Calu3 (cell line): ENCODE measurements around the gene KCNT2. TPM values are rescaled to one million over a fixed set of nuclear protein-coding genes. Genes with fewer than 3 reads are reported as not detected.

Experiments
- BruUV-seq: library from RNA; stranded (reverse); fragments of 400-500 nt; replicated peaks from 2 replicates; lab custom pipeline; 2021; lab: Mats Ljungman, UMichigan
- CTCF ChIA-PET: fragments of 300-600 bp; sonication (Branson Sonifier 250); formaldehyde crosslinking; loops from one replicate; lab custom pipeline; 2022; ENCODE audit warnings: antibody characterized with exemption; lab: Charles Lee
- DNase-seq: peaks from one replicate; pipeline ENCODE4 v3.0.0; 2022
- H3K27ac Mint-ChIP-seq: one replicate; pipeline ENCODE4 v1.8.0; 2022; ENCODE audit warnings: mixed read lengths; ENCODE audit not compliant: unreplicated experiment
- H3K27me3 Mint-ChIP-seq: one replicate; pipeline ENCODE4 v1.8.0; 2022; ENCODE audit warnings: mixed read lengths; ENCODE audit not compliant: unreplicated experiment
- H3K36me3 Mint-ChIP-seq: one replicate; pipeline ENCODE4 v1.8.0; 2022; ENCODE audit warnings: mild to moderate bottlenecking, moderate library complexity, mixed read lengths; ENCODE audit not compliant: insufficient read depth, unreplicated experiment
- H3K4me1 Mint-ChIP-seq: one replicate; pipeline ENCODE4 v1.8.0; 2022; ENCODE audit warnings: mild to moderate bottlenecking, low read depth, mixed read lengths; ENCODE audit not compliant: unreplicated experiment
- H3K4me3 Mint-ChIP-seq: one replicate; pipeline ENCODE4 v1.8.0; 2022; ENCODE audit warnings: mild to moderate bottlenecking, low read depth, moderate library complexity, mixed read lengths; ENCODE audit not compliant: unreplicated experiment
- H3K9me3 Mint-ChIP-seq: one replicate; pipeline ENCODE4 v1.8.0; 2022; ENCODE audit warnings: low read depth, mixed read lengths; ENCODE audit not compliant: unreplicated experiment
- CTCF ChIP-seq: fragments of 200-600 bp; IDR thresholded peaks from one replicate; pipeline ENCODE4 v1.8.0; 2022; ENCODE audit warnings: antibody characterized with exemption; ENCODE audit not compliant: unreplicated experiment
- intact Hi-C: fragments of 100-400 bp; cut with micrococcal nuclease; formaldehyde crosslinking; loops from one replicate; pipeline ENCODE4 v1.10.0; 2022; ENCODE audit not compliant: unreplicated experiment
- total RNA-seq: library from RNA; stranded (reverse); gene quantifications from 2 replicates; pipeline ENCODE4 v1.2.3, GENCODE V29; 2022

Gene KCNT2
- total RNA-seq, 1 experiment from 2014 or later: 3.3 TPM

GRCh38 chr1:196459383-196459782 lies 148.9 kb downstream of the KCNT2 start:
- no TSS peak for BruUV-seq
- H3K27ac Mint-ChIP-seq: no peak overlapping the region
- H3K27me3 Mint-ChIP-seq: no peaks in the 10 kb centered on the region
- no peaks in the 10 kb centered on the region for H3K4me1 Mint-ChIP-seq
- no peak overlapping the region for H3K4me3 Mint-ChIP-seq
- no peak for TF ChIP-seq CTCF
- CTCF ChIA-PET: no interaction called here
- no peak for DNase-seq
- intact Hi-C loops: no loop called here
- no peaks in the 10 kb centered on the region for H3K9me3 Mint-ChIP-seq
- H3K36me3 Mint-ChIP-seq: no peaks in the 10 kb centered on the region

- no TSS peak for BruUV-seq
- Mint-ChIP-seq H3K36me3 (no peaks in the 10 kb centered on the region), H3K9me3 (no peaks in the 10 kb centered on the region), H3K27ac (no peak overlapping the region), H3K27me3 (no peaks in the 10 kb centered on the region), H3K4me1 (no peaks in the 10 kb centered on the region), H3K4me3 (no peak overlapping the region)
- CTCF ChIA-PET: no interaction called here
- TF ChIP-seq CTCF: no peak
- intact Hi-C loops: no loop called here
- no peak for DNase-seq
Measured at GRCh38 chr1:196454792-196455191, 153.4 kb downstream of the KCNT2 start.

- Mint-ChIP-seq H3K4me1 (no peaks in the 10 kb centered on the region), H3K27me3 (no peaks in the 10 kb centered on the region), H3K9me3 (no peaks in the 10 kb centered on the region), H3K36me3 (no peaks in the 10 kb centered on the region), H3K27ac (no peak overlapping the region), H3K4me3 (no peak overlapping the region)
- no peak for DNase-seq
- CTCF ChIA-PET: interaction anchor here (0.6 to 0.7 kb wide), 2 partner anchors 51 to 706 kb away, joined by 7 to 9 read pairs; no protein-coding TSS in a partner anchor
- no TSS peak for BruUV-seq
- intact Hi-C loops: no loop called here
- no peak for TF ChIP-seq CTCF
Measured at GRCh38 chr1:196451103-196451502, 157.1 kb downstream of the KCNT2 start.

- no TSS peak for BruUV-seq
Measured at GRCh38 chr1:196450143-196451095, 157.8 kb downstream of the KCNT2 start.

More at GRCh38 chr1:196450143-196451095, 157.8 kb downstream of the KCNT2 start:
- CTCF ChIA-PET: interaction anchor here (0.6 to 0.7 kb wide), 3 partner anchors 50 to 1636 kb away, joined by 3 to 9 read pairs (median 7); no protein-coding TSS in a partner anchor
- Mint-ChIP-seq H3K4me3 (no peak overlapping the region), H3K4me1 (no peaks in the 10 kb centered on the region), H3K27me3 (no peaks in the 10 kb centered on the region), H3K36me3 (no peaks in the 10 kb centered on the region), H3K9me3 (no peaks in the 10 kb centered on the region), H3K27ac (no peak overlapping the region)
- TF ChIP-seq CTCF: no peak
- no peak for DNase-seq
- intact Hi-C loops: no loop called here
